Body of pancreas (tissue), 4 donors: ENCODE results near the gene NBDY.

Source experiments
- CTCF ChIP-seq, 7 experiments: fragments of 450-650 bp in 4 of 7; fragments of 200-600 bp in 3 of 7; sonication (generic) in 3 of 7; IDR thresholded peaks; one replicate each; pipeline ENCODE4 v1.5.1; 2016 to 2019; ENCODE audit warnings: antibody characterized with exemption in 7 of 7
- POLR2A ChIP-seq, 3 donors: fragments of 450-650 bp; IDR thresholded peaks; one replicate each; pipeline ENCODE4 v1.6.1; 2016; ENCODE audit warnings: antibody characterized with exemption in 3 of 3, mild to moderate bottlenecking in 2 of 3

- TF ChIP-seq CTCF (IDR thresholded peaks at IDR 0.05) (no peak), POLR2A (IDR thresholded peaks at IDR 0.05) (no peak)
Measured at GRCh38 chrX:56728321-56728720, 722 bp upstream of the NBDY start.
